SH-SY5Y (cell line): ENCODE data around the gene TNIK.

ENCODE experiments used
- GATA2 ChIP-seq: IDR thresholded peaks from 2 replicates; pipeline ENCODE4 v1.6.1; 2011; ENCODE audit warnings: mild to moderate bottlenecking, low read depth, low read length
- GATA3 ChIP-seq: IDR thresholded peaks from 2 replicates; pipeline ENCODE4 v1.6.1; 2011; ENCODE audit warnings: low read depth, mild to moderate bottlenecking, low read length, moderate library complexity

GRCh38 chr3:171150945-171151344 is 309.3 kb downstream of the TNIK start:
- TF ChIP-seq GATA2 (no peak), GATA3 (no peak)
